ENCODE data around the gene GNA15.

DNA sequence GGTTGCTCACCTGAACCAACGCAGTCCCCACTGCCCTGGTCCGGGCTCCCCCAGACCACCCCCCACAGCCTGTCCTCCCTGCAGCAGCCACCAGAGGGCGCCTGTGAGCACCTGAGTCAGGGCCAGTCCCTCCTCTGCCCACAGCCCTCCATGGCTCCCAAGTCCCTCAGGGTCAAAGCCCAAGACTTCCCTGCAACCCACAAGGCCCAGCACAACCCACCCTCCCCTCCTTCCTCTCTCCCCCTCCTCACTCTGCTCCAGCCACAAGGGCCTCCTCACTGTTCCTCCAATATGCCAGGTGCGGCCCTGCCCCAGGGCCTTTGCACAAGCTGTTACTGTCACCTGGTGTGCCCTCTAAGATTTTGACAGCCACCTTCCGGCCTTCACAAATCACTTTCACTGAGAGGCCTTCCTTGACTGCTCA, 10.9 kb downstream of the GNA15 start:
- TF ChIP-seq, protein P1, sequence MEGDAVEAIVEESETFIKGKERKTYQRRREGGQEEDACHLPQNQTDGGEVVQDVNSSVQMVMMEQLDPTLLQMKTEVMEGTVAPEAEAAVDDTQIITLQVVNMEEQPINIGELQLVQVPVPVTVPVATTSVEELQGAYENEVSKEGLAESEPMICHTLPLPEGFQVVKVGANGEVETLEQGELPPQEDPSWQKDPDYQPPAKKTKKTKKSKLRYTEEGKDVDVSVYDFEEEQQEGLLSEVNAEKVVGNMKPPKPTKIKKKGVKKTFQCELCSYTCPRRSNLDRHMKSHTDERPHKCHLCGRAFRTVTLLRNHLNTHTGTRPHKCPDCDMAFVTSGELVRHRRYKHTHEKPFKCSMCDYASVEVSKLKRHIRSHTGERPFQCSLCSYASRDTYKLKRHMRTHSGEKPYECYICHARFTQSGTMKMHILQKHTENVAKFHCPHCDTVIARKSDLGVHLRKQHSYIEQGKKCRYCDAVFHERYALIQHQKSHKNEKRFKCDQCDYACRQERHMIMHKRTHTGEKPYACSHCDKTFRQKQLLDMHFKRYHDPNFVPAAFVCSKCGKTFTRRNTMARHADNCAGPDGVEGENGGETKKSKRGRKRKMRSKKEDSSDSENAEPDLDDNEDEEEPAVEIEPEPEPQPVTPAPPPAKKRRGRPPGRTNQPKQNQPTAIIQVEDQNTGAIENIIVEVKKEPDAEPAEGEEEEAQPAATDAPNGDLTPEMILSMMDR (IDR thresholded peaks at IDR 0.05; ENCODE audit: insufficient read depth, low read length), result peak; percentile 54
- TF ChIP-seq POLR2AphosphoS5 (IDR thresholded peaks at IDR 0.05; ENCODE audit: low read depth), result no peak

Data from HL-60 (cell line).